ENCODE results near the gene IPO4. TPM values are rescaled to one million over a fixed set of nuclear protein-coding genes. Genes with fewer than 3 reads are reported as not detected.

The IPO4 gene
- total and polyA plus RNA-seq, 3 experiments from 2014 or later: 20.9 to 172 (median 164) TPM

DNA sequence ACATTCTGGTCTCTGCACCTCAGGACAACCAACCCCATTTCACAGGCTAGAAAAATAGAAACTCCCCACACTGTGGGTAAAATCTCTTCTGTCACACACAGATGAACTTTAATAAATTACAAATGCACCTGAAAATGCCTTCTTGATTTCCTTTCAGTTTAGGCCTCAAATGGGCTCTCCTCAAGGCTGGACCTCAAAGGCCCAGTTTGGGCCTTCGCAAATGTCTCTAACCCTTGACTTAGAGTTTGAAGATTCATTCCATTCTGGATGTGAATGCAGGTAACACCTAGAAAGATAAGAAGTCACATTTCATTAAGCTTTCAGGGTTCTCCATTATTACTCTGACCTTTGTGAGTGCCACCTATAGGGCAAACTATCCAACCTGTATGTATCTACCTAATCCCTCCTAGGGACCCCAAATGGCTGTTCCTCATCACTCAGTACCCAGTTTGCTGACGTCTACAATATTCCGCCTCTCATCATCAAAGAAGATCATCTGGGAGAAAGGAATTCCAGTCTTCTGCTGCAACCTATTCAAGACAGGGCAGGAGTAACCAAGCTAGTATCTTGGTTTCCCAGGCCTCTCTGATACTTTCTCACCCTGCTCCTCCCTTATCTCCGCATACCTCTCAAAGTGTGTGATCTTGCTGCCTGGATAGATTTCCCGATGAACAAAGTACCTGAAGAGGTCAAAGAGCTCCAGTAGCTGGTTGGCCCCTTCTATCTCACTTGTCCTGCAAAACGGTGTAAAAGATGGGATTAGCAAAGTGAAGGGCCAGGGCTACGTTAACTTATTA is 25.4 kb upstream of the IPO4 start:
- CTCF ChIA-PET: interaction anchor here (0.9 to 4.2 kb wide), 14 partner anchors 19 to 228 kb away, joined by 3 to 54 read pairs (median 6); partner anchors contain the start of genes CIDEB, IPO4, IRF9 and RABGGTA
- H3K9me3 Mint-ChIP-seq: no peaks in the 10 kb centered on the region
- peak overlapping the region; percentile 87 to 97 (median 93) for H3K4me3 Mint-ChIP-seq
- H3K27ac Mint-ChIP-seq: peak overlapping the region; percentile 95 to 100 (median 99)
- peaks cover 48 to 66% (median 56%) of the 10 kb centered on the region in 3 donors for H3K4me1 Mint-ChIP-seq
- Histone ChIP-seq H3K27ac (ENCODE audit: low read depth, low read length) (peak overlapping the region; percentile 100), H3K4me1 (ENCODE audit: insufficient read depth, low read length) (peaks cover 39% of the 10 kb centered on the region), H3K9me3 (ENCODE audit: low read length) (no peaks in the 10 kb centered on the region), H3K4me3 (ENCODE audit: low read length) (peak overlapping the region; percentile 87), H3K27me3 (ENCODE audit: insufficient read depth, low read length, poor library complexity, severe bottlenecking) (no peaks in the 10 kb centered on the region), H3K36me3 (ENCODE audit: insufficient read depth, low read length) (peaks cover 26% of the 10 kb centered on the region)
- peaks cover 10 to 57% (median 17%) of the 10 kb centered on the region in 3 donors for H3K36me3 Mint-ChIP-seq
- no peaks in the 10 kb centered on the region for H3K27me3 Mint-ChIP-seq
- POLR2A ChIA-PET: interaction anchor here (0.7 to 3.9 kb wide), 16 partner anchors 15 to 217 kb away, joined by 3 to 43 read pairs (median 5); partner anchors contain the start of genes CBLN3, DCAF11, EMC9 and IPO4
- DNase-seq: no peak

DNA sequence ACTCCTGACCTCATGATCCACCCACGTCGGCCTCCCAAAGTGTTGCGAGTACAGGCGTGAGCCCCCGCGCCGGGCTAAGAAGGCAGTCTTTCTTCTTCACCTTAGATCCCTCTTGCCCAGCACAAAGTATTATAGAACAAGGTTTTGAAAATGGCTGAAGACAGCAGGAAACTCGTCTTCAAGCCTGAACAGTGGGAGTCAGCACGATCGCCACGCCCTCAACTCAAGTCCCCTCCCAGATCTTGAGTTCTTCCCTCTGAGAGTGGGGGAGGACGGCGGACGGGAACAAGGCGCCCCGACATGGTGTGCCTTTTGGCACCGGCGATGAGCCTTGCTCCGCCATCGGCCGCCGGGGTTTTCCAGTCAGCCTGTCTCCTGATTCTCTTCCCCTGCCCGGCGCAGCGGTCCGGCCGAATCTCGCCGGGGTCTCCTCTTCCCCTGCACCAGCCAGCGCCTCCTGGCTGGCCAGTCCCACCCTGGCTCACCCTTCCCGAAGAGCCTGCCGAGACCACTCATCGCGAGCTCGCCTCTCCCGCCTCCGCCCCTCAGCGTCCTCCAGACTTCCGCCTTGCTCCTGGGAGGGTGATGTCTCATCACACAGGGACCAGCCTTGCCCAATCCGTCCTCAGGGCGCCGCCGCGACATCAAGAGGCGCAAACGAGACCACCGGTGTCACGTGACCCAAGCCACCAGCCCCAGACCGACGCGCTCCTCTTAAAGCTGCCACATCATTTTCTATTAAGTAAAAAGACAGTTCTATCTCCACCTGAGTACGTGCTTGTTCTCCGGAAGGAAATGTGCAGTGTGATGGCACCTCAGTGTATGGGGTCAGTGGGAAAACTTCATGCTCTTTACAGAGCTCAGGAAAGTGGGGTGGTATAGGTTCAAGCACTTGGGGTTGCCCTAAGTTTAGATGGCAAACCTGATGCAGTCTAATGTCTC is 24.6 kb upstream of the IPO4 start, which contains the start of gene CHMP4A:
Gene CHMP4A, minus strand, starts transcription at position 565 of the 942 bp plus-strand sequence. Its CDS starts 49 bp downstream, at position 516.
- H3K4me1 ChIP-seq (ENCODE audit: insufficient read depth, low read length): peaks cover 39% of the 10 kb centered on the region
- peak within 1 kb of the TSS; percentile 87 to 97 (median 93) for H3K4me3 Mint-ChIP-seq
- POLR2A ChIA-PET: interaction anchor here (0.7 to 3.9 kb wide), 18 partner anchors 14 to 1332 kb away, joined by 3 to 43 read pairs (median 4); partner anchors contain the start of genes CBLN3, DCAF11, EMC9 and IPO4
- no peaks in the 10 kb centered on the region for H3K27me3 Mint-ChIP-seq
- peaks cover 10 to 59% (median 17%) of the 10 kb centered on the region in 3 donors for H3K36me3 Mint-ChIP-seq
- CTCF ChIA-PET: interaction anchor here (0.7 to 4.2 kb wide), 14 partner anchors 10 to 229 kb away, joined by 3 to 54 read pairs (median 6); partner anchors contain the start of genes CIDEB, EMC9, IPO4 and IRF9
- H3K9me3 Mint-ChIP-seq: no peaks in the 10 kb centered on the region
- peak within 1 kb of the TSS; percentile 100 for H3K27ac ChIP-seq (ENCODE audit: low read depth, low read length)
- H3K27ac Mint-ChIP-seq: peak within 1 kb of the TSS; percentile 95 to 100 (median 99)
- peak within 1 kb of the TSS; percentile 87 for H3K4me3 ChIP-seq (ENCODE audit: low read length)
- DNase-seq: peak; percentile 96 to 98 (median 96)
- no peaks in the 10 kb centered on the region for H3K27me3 ChIP-seq (ENCODE audit: insufficient read depth, low read length, poor library complexity, severe bottlenecking)
- no peaks in the 10 kb centered on the region for H3K9me3 ChIP-seq (ENCODE audit: low read length)
- peaks cover 31% of the 10 kb centered on the region for H3K36me3 ChIP-seq (ENCODE audit: insufficient read depth, low read length)
- H3K4me1 Mint-ChIP-seq: peaks cover 48 to 69% (median 59%) of the 10 kb centered on the region in 3 donors

- Mint-ChIP-seq H3K4me3 (peak overlapping the region in 6 of 7 donors; percentile 23 to 97 (median 94)), H3K27me3 (peaks cover 0 to 1% of the 10 kb centered on the region in 2 donors), H3K9me3 (no peaks in the 10 kb centered on the region), H3K36me3 (peaks cover 10 to 69% (median 18%) of the 10 kb centered on the region in 3 donors), H3K27ac (peak overlapping the region; percentile 64 to 99 (median 97)), H3K4me1 (peaks cover 59 to 87% (median 73%) of the 10 kb centered on the region in 3 donors)
- no peaks in the 10 kb centered on the region for H3K27me3 ChIP-seq (ENCODE audit: insufficient read depth, low read length, poor library complexity, severe bottlenecking)
- CTCF ChIA-PET: interaction anchor here (1.2 to 3.6 kb wide), 6 partner anchors 16 to 122 kb away, joined by 3 to 14 read pairs (median 4); partner anchors contain the start of genes CIDEB, EMC9, IPO4 and IRF9
- no peak for DNase-seq
- no peaks in the 10 kb centered on the region for H3K9me3 ChIP-seq (ENCODE audit: low read length)
- no peak overlapping the region for H3K27ac ChIP-seq (ENCODE audit: low read depth, low read length)
- peaks cover 45% of the 10 kb centered on the region for H3K4me1 ChIP-seq (ENCODE audit: insufficient read depth, low read length)
- H3K36me3 ChIP-seq (ENCODE audit: insufficient read depth, low read length): peaks cover 47% of the 10 kb centered on the region
- POLR2A ChIA-PET: interaction anchor here (0.8 to 3.9 kb wide), 4 partner anchors 16 to 129 kb away, joined by 3 to 43 read pairs (median 24); partner anchors contain the start of genes IPO4, TINF2 and TM9SF1
- H3K4me3 ChIP-seq (ENCODE audit: low read length): no peak overlapping the region
Measured at GRCh38 chr14:24211311-24211710, 22.7 kb upstream of the IPO4 start.

- CTCF ChIA-PET: interaction anchor here (1.0 to 2.0 kb wide), 3 partner anchors 46 to 158 kb away, joined by 3 to 5 read pairs (median 3); partner anchors contain the start of genes IRF9, PSME2 and RNF31
- Histone ChIP-seq H3K36me3 (ENCODE audit: insufficient read depth, low read length) (peaks cover 47% of the 10 kb centered on the region), H3K27me3 (ENCODE audit: insufficient read depth, low read length, poor library complexity, severe bottlenecking) (no peaks in the 10 kb centered on the region), H3K4me3 (ENCODE audit: low read length) (no peak overlapping the region), H3K4me1 (ENCODE audit: insufficient read depth, low read length) (peaks cover 23% of the 10 kb centered on the region), H3K9me3 (ENCODE audit: low read length) (no peaks in the 10 kb centered on the region), H3K27ac (ENCODE audit: low read depth, low read length) (no peak overlapping the region)
- peaks cover 15 to 77% (median 23%) of the 10 kb centered on the region in 3 donors for H3K36me3 Mint-ChIP-seq
- POLR2A ChIA-PET: interaction anchor here (0.6 kb wide), 1 partner anchor 36 kb away, joined by 12 read pairs; no protein-coding TSS in a partner anchor
- peaks cover 0 to 3% of the 10 kb centered on the region in 2 donors for H3K27me3 Mint-ChIP-seq
- peaks cover 0 to 2% (median 0%) of the 10 kb centered on the region in 5 donors for H3K9me3 Mint-ChIP-seq
- no peak for DNase-seq
- peak overlapping the region in 1 of 7 donors; percentile 22 for H3K4me3 Mint-ChIP-seq
- peaks cover 48 to 74% (median 57%) of the 10 kb centered on the region in 3 donors for H3K4me1 Mint-ChIP-seq
- peak overlapping the region in 6 of 8 donors; percentile 77 to 97 (median 95) for H3K27ac Mint-ChIP-seq
Measured at GRCh38 chr14:24207625-24208024, 19.0 kb upstream of the IPO4 start.

- Mint-ChIP-seq H3K4me1 (peaks cover 45 to 72% (median 57%) of the 10 kb centered on the region in 3 donors), H3K27me3 (peaks cover 0 to 3% of the 10 kb centered on the region in 2 donors), H3K4me3 (peak overlapping the region in 3 of 7 donors; percentile 3 to 22 (median 17)), H3K9me3 (peaks cover 0 to 2% (median 0%) of the 10 kb centered on the region in 5 donors), H3K36me3 (peaks cover 16 to 82% (median 25%) of the 10 kb centered on the region in 3 donors), H3K27ac (peak overlapping the region; percentile 48 to 97 (median 94))
- Histone ChIP-seq H3K36me3 (ENCODE audit: insufficient read depth, low read length) (peaks cover 47% of the 10 kb centered on the region), H3K27me3 (ENCODE audit: insufficient read depth, low read length, poor library complexity, severe bottlenecking) (no peaks in the 10 kb centered on the region), H3K9me3 (ENCODE audit: low read length) (no peaks in the 10 kb centered on the region), H3K4me3 (ENCODE audit: low read length) (no peak overlapping the region), H3K27ac (ENCODE audit: low read depth, low read length) (no peak overlapping the region), H3K4me1 (ENCODE audit: insufficient read depth, low read length) (peaks cover 18% of the 10 kb centered on the region)
- POLR2A ChIA-PET: interaction anchor here (0.6 kb wide), 1 partner anchor 36 kb away, joined by 12 read pairs; no protein-coding TSS in a partner anchor
- peak in 4 of 5 donors; percentile 15 to 58 (median 35) for DNase-seq
- CTCF ChIA-PET: interaction anchor here (1.0 to 2.0 kb wide), 3 partner anchors 9 to 159 kb away, joined by 3 to 6 read pairs (median 5); partner anchors contain the start of genes IRF9 and MDP1
Measured at GRCh38 chr14:24207104-24207551, 18.5 kb upstream of the IPO4 start.

DNA sequence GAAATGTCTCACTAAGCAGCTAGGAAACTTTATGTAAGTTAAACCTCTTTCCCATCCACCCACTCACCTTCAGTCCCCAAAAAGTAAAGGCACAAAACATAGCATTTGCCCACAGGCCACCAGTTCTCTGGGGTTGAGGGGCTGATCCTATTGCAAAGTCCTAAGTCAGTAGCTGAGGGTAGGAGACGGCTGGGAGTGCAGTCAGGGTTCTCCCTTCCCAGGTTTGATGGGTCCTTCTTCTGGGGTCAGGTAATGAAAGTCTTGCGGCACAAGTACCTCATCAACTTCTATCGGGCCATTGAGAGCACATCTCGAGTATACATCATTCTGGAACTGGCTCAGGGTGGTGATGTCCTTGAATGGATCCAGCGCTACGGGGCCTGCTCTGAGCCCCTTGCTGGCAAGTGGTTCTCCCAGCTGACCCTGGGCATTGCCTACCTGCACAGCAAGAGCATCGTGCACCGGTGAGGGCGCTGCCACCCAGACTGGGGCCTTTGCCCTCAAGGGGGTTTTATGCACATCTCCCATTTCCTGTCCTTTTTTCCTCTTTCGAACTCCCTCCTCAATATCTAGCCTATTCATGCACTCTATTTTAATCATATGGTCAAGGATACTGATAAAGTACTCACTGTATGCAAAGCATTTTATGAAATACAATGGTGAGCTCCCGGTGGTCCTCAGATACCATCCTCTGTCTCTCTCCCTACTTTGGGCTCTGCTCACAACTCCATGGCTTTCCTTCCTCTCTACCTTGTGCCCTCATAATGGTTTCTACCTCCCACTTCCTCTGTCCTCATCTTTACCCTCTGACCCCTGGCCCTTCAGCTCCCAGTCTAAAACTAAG is 17.9 kb upstream of the IPO4 start:
- Mint-ChIP-seq H3K27ac (peak overlapping the region; percentile 39 to 97 (median 94)), H3K9me3 (peaks cover 0 to 2% (median 0%) of the 10 kb centered on the region in 5 donors), H3K27me3 (peaks cover 0 to 3% of the 10 kb centered on the region in 2 donors), H3K4me1 (peaks cover 40 to 69% (median 54%) of the 10 kb centered on the region in 3 donors), H3K36me3 (peaks cover 15 to 85% (median 25%) of the 10 kb centered on the region in 3 donors), H3K4me3 (peak overlapping the region in 4 of 7 donors; percentile 3 to 22 (median 18))
- ChIA-PET CTCF (interaction anchor here (1.0 to 2.0 kb wide), 4 partner anchors 10 to 159 kb away, joined by 3 to 6 read pairs (median 4); partner anchors contain the start of genes IPO4, IRF9 and MDP1), POLR2A (no interaction called here)
- Histone ChIP-seq H3K4me3 (ENCODE audit: low read length) (no peak overlapping the region), H3K4me1 (ENCODE audit: insufficient read depth, low read length) (peaks cover 11% of the 10 kb centered on the region), H3K27me3 (ENCODE audit: insufficient read depth, low read length, poor library complexity, severe bottlenecking) (no peaks in the 10 kb centered on the region), H3K36me3 (ENCODE audit: insufficient read depth, low read length) (peaks cover 45% of the 10 kb centered on the region), H3K27ac (ENCODE audit: low read depth, low read length) (no peak overlapping the region), H3K9me3 (ENCODE audit: low read length) (no peaks in the 10 kb centered on the region)
- no peak for DNase-seq
